Stimulated activated CD8-positive, alpha-beta memory T cell treated with anti-CD3 and anti-CD28 coated beads, Interleukin-2, amount 100 ng/mL, for 1 hour (primary cell): ENCODE measurements around the gene GALNT12.

Experiments
- DNase-seq, 2 donors: peaks; one replicate each; pipeline ENCODE4 v3.0.0-alpha.2; 2020; ENCODE audit warnings: low read depth in 2 of 2

Gene GALNT12

DNA sequence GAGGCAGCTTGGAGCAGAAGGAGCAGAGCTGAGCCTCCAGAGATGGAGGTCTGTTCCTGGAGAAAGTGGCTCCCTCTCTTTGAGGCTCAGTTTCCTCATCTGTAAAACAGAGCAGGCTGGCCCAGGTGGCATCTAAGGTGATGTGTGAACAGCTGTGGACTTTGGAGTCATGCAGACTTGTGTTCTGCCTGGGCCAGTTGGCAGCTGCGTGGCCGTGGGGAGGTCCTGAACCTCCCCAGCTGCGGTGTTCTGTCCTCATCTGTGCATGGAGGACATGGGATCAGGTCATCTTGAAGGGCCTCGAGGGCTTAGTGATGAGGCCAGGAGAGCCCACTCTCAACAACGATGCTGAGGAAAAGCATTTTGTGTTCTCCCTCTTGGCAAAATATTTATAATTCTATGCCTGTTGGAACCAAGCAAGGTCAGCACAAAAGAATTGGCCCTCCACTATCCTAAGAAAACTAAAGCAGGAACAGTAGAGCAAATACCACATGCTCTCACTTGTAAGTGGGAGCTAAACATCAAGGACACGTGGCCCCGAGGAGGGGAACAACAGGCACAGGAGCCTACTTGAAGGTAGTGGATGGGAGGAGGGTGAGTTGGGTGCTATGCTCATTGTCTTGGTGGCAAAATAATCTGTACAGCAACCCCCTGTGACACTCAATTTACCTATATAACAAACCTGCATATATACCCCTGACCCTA, 73.0 kb downstream of the GALNT12 start:
- no peak for DNase-seq

DNA sequence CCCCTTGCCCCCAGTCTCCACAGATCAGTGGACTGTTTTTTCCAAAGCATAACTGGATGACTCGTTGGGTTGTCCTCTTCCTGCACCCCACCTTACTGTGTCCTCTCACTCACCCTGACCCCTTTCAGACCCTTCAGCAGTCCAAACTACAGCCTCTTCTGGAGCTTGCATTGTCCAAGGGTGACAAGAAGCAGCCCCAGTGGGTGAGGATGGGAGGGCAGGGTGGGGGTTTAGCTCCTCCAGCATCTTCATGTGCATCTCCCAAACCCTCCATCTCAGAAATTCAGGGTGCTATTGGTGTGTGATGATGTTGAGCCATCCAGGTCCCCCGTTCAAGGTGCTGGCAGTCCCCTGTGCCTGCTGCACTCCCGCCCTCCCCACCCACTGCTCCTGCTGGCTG, 73.9 kb downstream of the GALNT12 start:
- no peak for DNase-seq

DNA sequence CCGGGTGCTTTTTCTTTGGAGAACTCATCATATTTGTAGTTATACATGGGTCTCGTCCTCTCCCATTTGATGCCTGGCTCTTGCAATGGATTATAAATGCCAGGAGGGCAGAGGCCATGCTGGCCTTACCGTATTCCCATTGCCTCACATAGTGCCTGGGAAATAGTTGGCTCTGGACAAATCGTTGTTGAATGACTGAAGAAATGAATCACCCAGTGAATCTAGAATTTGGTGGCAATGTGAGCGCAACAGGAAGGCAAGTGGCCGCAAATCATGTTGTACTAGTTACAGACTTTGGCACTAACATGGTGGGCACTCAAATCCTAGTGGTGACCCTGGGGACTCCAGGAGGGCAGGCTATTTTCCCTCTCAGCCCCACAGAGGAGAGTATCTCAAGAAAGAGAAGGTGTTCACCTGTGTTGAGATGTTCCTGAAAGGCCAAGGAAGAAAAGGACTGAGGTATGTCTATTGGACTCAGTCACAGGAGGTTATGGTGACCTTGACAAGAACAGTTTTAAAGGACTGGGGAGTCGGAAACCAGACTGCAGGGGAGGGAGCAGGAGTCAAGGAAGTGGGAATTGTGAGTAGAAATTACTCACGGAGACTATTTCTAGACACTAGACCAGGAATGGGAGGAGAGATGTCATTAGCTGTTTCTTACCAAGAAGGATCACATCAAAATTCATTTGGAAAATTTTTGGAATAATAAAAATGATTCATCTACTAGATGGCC, 74.5 kb downstream of the GALNT12 start:
- no peak for DNase-seq

- DNase-seq = no peak
These were observed 75.1 kb downstream of the GALNT12 start for GRCh38 chr9:98882569-98882923.

GRCh38 chr9:98883276-98883675, 75.8 kb downstream of the GALNT12 start:
- no peak for DNase-seq

DNA sequence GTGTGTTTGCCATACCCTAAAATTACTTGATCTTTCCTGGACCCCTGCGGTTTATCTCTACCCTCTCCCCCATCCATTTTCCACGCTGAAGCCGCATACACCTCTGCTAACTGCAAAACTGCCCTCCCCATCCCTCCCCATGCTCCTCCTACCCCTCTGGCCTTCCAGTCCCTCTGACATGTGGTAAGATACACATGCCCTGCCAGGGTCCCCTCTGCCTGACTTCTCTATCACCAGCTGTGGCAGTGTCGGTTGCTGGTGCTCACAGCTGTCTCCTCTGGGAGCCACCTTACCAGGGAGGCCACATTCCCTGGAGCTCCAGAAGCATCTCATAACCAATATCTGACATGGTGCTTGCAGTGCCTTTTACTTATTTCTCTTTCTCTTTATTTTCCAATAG, 77.4 kb downstream of the GALNT12 start:
- DNase-seq = no peak

GRCh38 chr9:98885575-98886295, 78.3 kb downstream of the GALNT12 start:
- no peak for DNase-seq

DNA sequence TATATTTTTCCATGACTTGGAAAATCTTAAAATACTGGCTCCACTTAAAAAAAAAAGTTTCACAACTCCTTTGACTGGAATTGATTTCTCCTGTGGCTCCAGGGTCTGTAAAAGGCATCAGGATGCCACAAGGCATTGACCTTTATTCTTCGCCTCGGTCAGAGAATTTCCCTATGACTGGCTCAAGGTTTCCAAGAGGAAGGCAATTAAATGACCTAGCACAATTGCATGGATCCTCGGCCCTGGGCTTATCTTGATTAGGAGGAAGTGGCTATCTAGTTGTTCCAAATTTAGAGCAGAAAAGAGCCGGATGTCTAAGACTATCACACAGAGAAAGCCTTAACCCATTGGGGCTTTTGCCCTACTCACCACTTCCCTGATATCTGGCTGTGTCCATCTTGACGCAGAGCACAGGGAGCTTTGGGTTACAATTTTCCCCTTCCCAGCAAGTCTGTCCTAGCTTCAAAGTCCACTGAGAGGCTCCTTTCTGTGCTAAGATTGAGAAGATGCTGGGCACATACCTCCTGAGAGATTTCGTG, 79.3 kb downstream of the GALNT12 start:
- no peak for DNase-seq

DNA sequence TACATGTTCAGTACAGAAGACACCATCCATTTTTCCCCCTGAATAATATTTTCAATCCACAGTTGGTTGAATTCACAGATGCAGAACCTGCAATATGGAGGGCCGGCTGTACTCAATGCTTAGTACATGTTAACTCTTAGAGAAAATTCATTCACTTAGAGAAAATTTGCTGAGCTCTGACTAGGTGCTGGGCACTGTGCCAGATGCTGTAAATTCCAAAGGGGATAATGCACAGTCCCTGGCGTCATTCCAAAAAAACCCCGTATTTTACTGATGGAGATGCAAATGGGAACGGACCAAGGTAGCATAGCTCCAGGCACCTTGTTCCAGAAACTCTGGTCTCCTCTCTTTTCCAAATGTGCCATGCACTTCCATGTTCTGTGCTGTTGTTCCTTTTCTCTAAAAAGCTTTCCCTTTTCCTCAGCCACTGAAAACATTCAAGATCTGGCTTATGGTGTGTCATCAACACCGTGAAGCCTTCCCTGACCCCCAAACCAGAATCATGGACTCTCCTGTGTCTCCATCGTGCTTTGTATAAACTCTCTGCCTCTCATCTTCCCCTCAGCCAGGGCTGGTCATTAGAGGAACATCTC, 80.5 kb downstream of the GALNT12 start:
- DNase-seq = no peak

- DNase-seq = no peak
These were observed 81.4 kb downstream of the GALNT12 start for GRCh38 chr9:98888801-98889421.

- DNase-seq = no peak
These were observed 82.8 kb downstream of the GALNT12 start for GRCh38 chr9:98890256-98890655.

- DNase-seq = no peak
These were observed 84.8 kb downstream of the GALNT12 start for GRCh38 chr9:98892288-98892687.

GRCh38 chr9:98892690-98893089, 85.2 kb downstream of the GALNT12 start:
- no peak for DNase-seq

- DNase-seq = no peak
These were observed 86.7 kb downstream of the GALNT12 start for GRCh38 chr9:98894171-98894570.

DNA sequence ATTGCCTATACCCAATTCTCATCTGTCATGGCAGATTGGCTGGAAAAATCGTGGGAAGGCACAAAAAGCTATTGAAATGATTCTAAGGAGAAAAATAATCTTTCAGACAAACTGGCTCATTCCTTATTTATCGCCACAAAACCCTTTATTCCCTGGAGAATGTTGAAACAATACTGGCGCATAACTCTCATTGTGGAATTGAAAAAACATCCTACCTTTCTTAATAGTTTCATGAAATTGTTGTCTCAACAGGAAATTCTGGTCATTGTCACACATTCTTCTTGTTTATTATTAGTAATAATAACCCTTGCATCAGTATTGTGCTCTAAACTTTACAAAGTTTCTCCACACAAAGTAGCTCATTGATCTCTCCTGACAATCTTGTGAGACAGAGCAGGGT, 87.3 kb downstream of the GALNT12 start:
- no peak for DNase-seq

GRCh38 chr9:98896632-98897031, 89.2 kb downstream of the GALNT12 start:
- no peak for DNase-seq

DNA sequence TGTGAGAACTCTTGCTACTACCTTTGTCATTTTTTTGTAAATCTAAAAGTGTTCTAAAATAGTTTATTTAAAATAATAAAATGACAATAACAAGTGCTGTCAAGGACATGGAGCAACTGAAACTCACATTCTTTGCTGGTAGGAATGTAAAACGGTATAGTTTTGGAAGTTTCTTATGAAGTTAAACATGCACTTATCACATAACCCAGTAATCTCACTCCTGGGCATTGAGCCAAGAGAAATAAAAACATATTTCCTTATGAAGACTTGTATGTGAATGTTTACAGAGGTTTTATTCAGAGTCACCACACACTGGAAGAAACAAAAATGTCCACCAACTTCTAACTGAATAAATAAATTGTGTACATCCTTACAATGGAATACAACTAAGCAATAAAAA, 90.3 kb downstream of the GALNT12 start:
- DNase-seq = no peak

DNA sequence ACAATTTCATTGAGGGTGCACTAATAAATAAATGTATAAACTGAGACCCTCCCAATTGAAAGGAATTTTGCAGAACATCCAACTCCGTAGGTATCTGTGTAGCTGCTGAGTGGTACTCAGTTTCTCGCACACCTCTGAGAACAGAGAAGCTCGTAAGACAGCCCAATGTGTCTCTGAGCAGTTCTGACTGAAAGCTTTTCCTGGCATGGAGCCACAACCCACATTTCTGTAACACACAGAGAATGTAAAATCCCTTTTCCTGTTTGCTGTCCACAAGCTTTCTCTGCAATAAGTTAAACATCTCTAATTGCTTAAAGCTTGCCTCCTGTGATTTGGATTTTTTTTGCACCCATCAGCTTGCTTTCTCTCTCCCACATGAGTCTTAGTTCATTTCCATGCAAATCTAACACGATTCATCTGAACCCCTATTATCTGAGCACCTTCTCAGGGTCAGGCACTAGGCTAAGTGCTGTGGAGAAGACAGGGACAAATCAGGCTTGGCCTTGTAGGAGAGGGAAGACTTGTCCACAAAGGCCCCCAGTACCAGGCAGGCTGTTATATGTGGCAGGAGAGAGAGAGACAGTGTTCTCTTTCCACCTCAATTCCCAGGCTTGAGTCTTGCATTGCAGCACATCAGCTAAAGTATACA, 92.1 kb downstream of the GALNT12 start:
- no peak for DNase-seq
